Measurements from ENCODE around the gene THTPA. TPM values are rescaled to one million over a fixed set of nuclear protein-coding genes. Genes with fewer than 3 reads are reported as not detected.

Gene THTPA
- total and polyA plus RNA-seq, 2 of the 4 experiments (the other 2 are of a cell fraction): 5.0 to 9.2 TPM

GRCh38 chr14:23529016-23529415 lies 27.1 kb upstream of the THTPA start:
- ChIA-PET POLR2A (ENCODE audit: unreplicated experiment) (interaction anchor here (0.6 kb wide), 1 partner anchor 59 kb away, joined by 3 read pairs; the partner anchor contains the start of gene NGDN), CTCF (interaction anchor here (0.8 to 1.2 kb wide), 2 partner anchors 19 to 49 kb away, joined by 3 read pairs; no protein-coding TSS in a partner anchor)
- Histone ChIP-seq H4K20me1 (ENCODE audit: insufficient read depth, low read length) (no peaks in the 10 kb centered on the region), H3K4me1 (ENCODE audit: control insufficient read depth, insufficient read depth, low read length) (no peaks in the 10 kb centered on the region), H4K8ac (ENCODE audit: low read depth in 2 of 2, low read length in 2 of 2) (no peak overlapping the region), H3K4ac (ENCODE audit: low read depth, low read length) (no peak overlapping the region), H3K56ac (ENCODE audit: extremely low read depth, insufficient read depth, low read length) (no peak overlapping the region), H3K4me2 (ENCODE audit: low read depth, low read length) (no peak overlapping the region), H2AK9ac (replicated peaks; ENCODE audit: low read depth, low read length, poor library complexity) (no peak overlapping the region), H3K23ac (ENCODE audit: low read depth, low read length) (no peak overlapping the region), H3K18ac (ENCODE audit: low read depth, low read length) (no peak overlapping the region), H3K36me3 (ENCODE audit: control insufficient read depth, insufficient read depth, low read length) (no peaks in the 10 kb centered on the region), H3K9ac (ENCODE audit: low read depth, low read length) (no peak overlapping the region), H3K27me3 (ENCODE audit: control insufficient read depth, insufficient read depth, low read length) (no peaks in the 10 kb centered on the region), H3K9me1 (ENCODE audit: insufficient read depth, low read length) (no peaks in the 10 kb centered on the region), H3K27ac (ENCODE audit: insufficient read depth, low read length) (no peak overlapping the region), H2AK5ac (ENCODE audit: low read depth, low read length) (no peak overlapping the region), H2BK120ac (ENCODE audit: low read depth, low read length) (no peak overlapping the region), H3K4me3 (ENCODE audit: insufficient read depth, low read depth, low read length) (no peak overlapping the region), H4K91ac (ENCODE audit: insufficient read depth, low read depth, low read length) (no peak overlapping the region), H2BK5ac (ENCODE audit: low read depth, low read length, poor library complexity, severe bottlenecking) (no peak overlapping the region), H3K14ac (replicated peaks; ENCODE audit: low read depth, low read length) (no peak overlapping the region), H2AFZ (replicated peaks; ENCODE audit: low read length, poor library complexity) (no peak overlapping the region), H3K9me3 (ENCODE audit: control insufficient read depth, insufficient read depth, low read length) (no peaks in the 10 kb centered on the region), H2BK20ac (ENCODE audit: low read depth, low read length) (no peak overlapping the region), H3K79me1 (ENCODE audit: low read depth in 1 of 2, low read length in 2 of 2) (no peaks in the 10 kb centered on the region), H2BK15ac (ENCODE audit: low read depth, low read length) (no peak overlapping the region), H4K5ac (ENCODE audit: low read depth, low read length) (no peak overlapping the region)
- TF ChIP-seq POLR2A (IDR thresholded peaks at IDR 0.05; ENCODE audit: low read depth, low read length) (no peak), RFX5 (IDR thresholded peaks at IDR 0.05; ENCODE audit: low read depth, low read length) (no peak), USF2 (IDR thresholded peaks at IDR 0.05; ENCODE audit: low read depth, low read length) (no peak), SMC3 (IDR thresholded peaks at IDR 0.05; ENCODE audit: low read depth, low read length) (no peak), ELK1 (IDR thresholded peaks at IDR 0.05; ENCODE audit: borderline replicate concordance, low read depth, low read length) (no peak), MXI1 (IDR thresholded peaks at IDR 0.05; ENCODE audit: borderline replicate concordance, low read depth, low read length) (no peak), RCOR1 (IDR thresholded peaks at IDR 0.05; ENCODE audit: insufficient replicate concordance, low read length) (no peak), BHLHE40 (IDR thresholded peaks at IDR 0.05; ENCODE audit: low read depth, low read length) (no peak), MAZ (IDR thresholded peaks at IDR 0.05; ENCODE audit: borderline replicate concordance, low read depth, low read length) (no peak), MAFK (IDR thresholded peaks at IDR 0.05; ENCODE audit: low read depth, low read length) (no peak), FOS (IDR thresholded peaks at IDR 0.05; ENCODE audit: low read depth, low read length) (no peak), RAD21 (IDR thresholded peaks at IDR 0.05; ENCODE audit: low read length) (no peak)
- DNase-seq (no peak), ATAC-seq (ENCODE audit: low read depth) (no peak)
- intact Hi-C loops (cut with micrococcal nuclease) (no loop called here), dilution Hi-C loops (cut with HindIII; ENCODE audit: low sequenced_read_pairs, unreplicated experiment) (no loop called here), in situ Hi-C loops (cut with MboI; ENCODE audit: low sequenced_read_pairs) (no loop called here)
- WGBS, 2 experiments (ENCODE audit: extremely low coverage in 2 of 2, insufficient read length in 1 of 2): no CpG with 5 or more reads among the region's 3 CpGs
- BruUV-seq (replicated peaks): no TSS peak

All from IMR-90 (cell line).